Measurements from ENCODE around the gene PNPLA7. TPM values are rescaled to one million over a fixed set of nuclear protein-coding genes. Genes with fewer than 3 reads are reported as not detected.

The PNPLA7 gene
- total RNA-seq, 2 experiments from 2014 or later, result 1.5 to 10.2 TPM

DNA sequence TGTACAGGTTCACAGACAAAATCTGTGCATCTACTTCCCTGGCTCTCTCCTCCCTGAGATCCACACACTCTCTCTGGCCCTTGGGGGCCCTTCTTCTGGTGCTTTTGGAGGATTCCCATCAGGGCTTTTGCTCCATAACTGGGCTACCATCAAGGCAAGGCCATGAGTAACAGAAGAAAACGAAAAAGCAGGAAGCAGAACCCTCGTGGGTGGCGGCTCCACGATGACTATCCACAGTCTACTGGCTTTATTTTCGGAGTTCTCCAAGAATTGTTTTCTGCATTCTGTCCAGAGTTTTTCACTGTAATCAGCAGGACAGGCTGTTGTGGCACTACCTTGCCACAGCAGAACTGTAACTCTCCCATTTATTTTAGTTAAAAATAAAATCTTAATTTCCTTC lies 19.9 kb downstream of the PNPLA7 start:
- no peak overlapping the region for H3K4me2 ChIP-seq (ENCODE audit: low read length)
- no peak overlapping the region for H3K4me3 ChIP-seq (ENCODE audit: low read depth, low read length, poor library complexity, severe bottlenecking)
- TF ChIP-seq, protein P1, sequence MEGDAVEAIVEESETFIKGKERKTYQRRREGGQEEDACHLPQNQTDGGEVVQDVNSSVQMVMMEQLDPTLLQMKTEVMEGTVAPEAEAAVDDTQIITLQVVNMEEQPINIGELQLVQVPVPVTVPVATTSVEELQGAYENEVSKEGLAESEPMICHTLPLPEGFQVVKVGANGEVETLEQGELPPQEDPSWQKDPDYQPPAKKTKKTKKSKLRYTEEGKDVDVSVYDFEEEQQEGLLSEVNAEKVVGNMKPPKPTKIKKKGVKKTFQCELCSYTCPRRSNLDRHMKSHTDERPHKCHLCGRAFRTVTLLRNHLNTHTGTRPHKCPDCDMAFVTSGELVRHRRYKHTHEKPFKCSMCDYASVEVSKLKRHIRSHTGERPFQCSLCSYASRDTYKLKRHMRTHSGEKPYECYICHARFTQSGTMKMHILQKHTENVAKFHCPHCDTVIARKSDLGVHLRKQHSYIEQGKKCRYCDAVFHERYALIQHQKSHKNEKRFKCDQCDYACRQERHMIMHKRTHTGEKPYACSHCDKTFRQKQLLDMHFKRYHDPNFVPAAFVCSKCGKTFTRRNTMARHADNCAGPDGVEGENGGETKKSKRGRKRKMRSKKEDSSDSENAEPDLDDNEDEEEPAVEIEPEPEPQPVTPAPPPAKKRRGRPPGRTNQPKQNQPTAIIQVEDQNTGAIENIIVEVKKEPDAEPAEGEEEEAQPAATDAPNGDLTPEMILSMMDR (conservative IDR thresholded peaks at IDR 0.05; ENCODE audit: low read length), result no peak
- no peak for TF ChIP-seq EZH2phosphoT487 (IDR thresholded peaks at IDR 0.05; ENCODE audit: borderline replicate concordance, low read depth, low read length)
- BruUV-seq (replicated peaks), result no TSS peak
- H3K27ac ChIP-seq (ENCODE audit: low read depth, low read length, poor library complexity, severe bottlenecking), result no peak overlapping the region
- H4K20me1 ChIP-seq (ENCODE audit: insufficient read depth, low read length), result no peaks in the 10 kb centered on the region
- H2AFZ ChIP-seq (ENCODE audit: low read length), result no peak overlapping the region
- no peak for DNase-seq (ENCODE audit: low spot score)
- H3K9me2 ChIP-seq (ENCODE audit: insufficient read depth, low read length), result no peaks in the 10 kb centered on the region
- intact Hi-C loops (cut with micrococcal nuclease; ENCODE audit: unreplicated experiment), result no loop called here
- H3K79me2 ChIP-seq (ENCODE audit: insufficient read depth, low read depth, low read length), result no peaks in the 10 kb centered on the region
- no peaks in the 10 kb centered on the region for H3K9me3 ChIP-seq (ENCODE audit: low read length)
- no peaks in the 10 kb centered on the region for H3K36me3 ChIP-seq (ENCODE audit: insufficient read depth, low read length)
- ChIA-PET CTCF (ENCODE audit: unreplicated experiment) (no interaction called here), POLR2A (no interaction called here)
- H3K4me1 ChIP-seq (ENCODE audit: insufficient read depth, low read length, poor library complexity, severe bottlenecking), result peaks cover 7% of the 10 kb centered on the region

DNA sequence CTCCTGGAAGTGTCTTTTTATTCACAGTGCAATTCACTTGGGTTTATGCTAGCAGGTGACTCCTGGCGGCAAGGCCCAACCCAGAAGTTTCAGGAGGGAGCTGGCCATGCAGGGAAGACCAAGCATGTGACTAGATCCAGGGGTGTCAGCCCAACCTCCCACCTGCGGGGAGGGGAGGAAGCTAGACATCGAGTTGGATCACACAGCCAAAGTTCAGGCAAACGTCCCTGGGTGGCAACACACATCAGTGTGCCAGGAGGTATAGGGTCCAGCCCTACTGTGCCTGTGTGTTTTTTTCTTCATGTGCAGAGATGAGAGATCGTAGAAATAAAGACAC lies 25.3 kb downstream of the PNPLA7 start:
- CTCF ChIA-PET (ENCODE audit: unreplicated experiment), result no interaction called here
- no TSS peak for BruUV-seq (replicated peaks)
- intact Hi-C loops (cut with micrococcal nuclease; ENCODE audit: unreplicated experiment), result no loop called here

GRCh38 chr9:137524161-137524980 lies 25.8 kb downstream of the PNPLA7 start:
- ChIA-PET CTCF (ENCODE audit: unreplicated experiment) (no interaction called here), POLR2A (no interaction called here)
- no TSS peak for BruUV-seq (replicated peaks)

More for the DNA sequence above, 25.3 kb downstream of the PNPLA7 start:
- POLR2A ChIA-PET, result no interaction called here
- no peaks in the 10 kb centered on the region for H3K9me2 ChIP-seq (ENCODE audit: insufficient read depth, low read length)
- no peak for TF ChIP-seq EZH2phosphoT487 (IDR thresholded peaks at IDR 0.05; ENCODE audit: borderline replicate concordance, low read depth, low read length)
- TF ChIP-seq, protein P1 (conservative IDR thresholded peaks at IDR 0.05; ENCODE audit: low read length), result no peak
- no peak overlapping the region for H3K4me2 ChIP-seq (ENCODE audit: low read length)
- H4K20me1 ChIP-seq (ENCODE audit: insufficient read depth, low read length), result no peaks in the 10 kb centered on the region
- H3K36me3 ChIP-seq (ENCODE audit: insufficient read depth, low read length), result no peaks in the 10 kb centered on the region
- no peaks in the 10 kb centered on the region for H3K9me3 ChIP-seq (ENCODE audit: low read length)
- DNase-seq (ENCODE audit: low spot score), result no peak
- H3K27ac ChIP-seq (ENCODE audit: low read depth, low read length, poor library complexity, severe bottlenecking), result no peak overlapping the region
- H2AFZ ChIP-seq (ENCODE audit: low read length), result no peak overlapping the region
- H3K4me1 ChIP-seq (ENCODE audit: insufficient read depth, low read length, poor library complexity, severe bottlenecking), result no peaks in the 10 kb centered on the region
- no peak overlapping the region for H3K4me3 ChIP-seq (ENCODE audit: low read depth, low read length, poor library complexity, severe bottlenecking)
- no peaks in the 10 kb centered on the region for H3K79me2 ChIP-seq (ENCODE audit: insufficient read depth, low read depth, low read length)

More at GRCh38 chr9:137524161-137524980, 25.8 kb downstream of the PNPLA7 start:
- intact Hi-C loops (cut with micrococcal nuclease; ENCODE audit: unreplicated experiment), result no loop called here
- no peak overlapping the region for H3K4me2 ChIP-seq (ENCODE audit: low read length)
- H3K4me1 ChIP-seq (ENCODE audit: insufficient read depth, low read length, poor library complexity, severe bottlenecking), result no peaks in the 10 kb centered on the region
- H3K27ac ChIP-seq (ENCODE audit: low read depth, low read length, poor library complexity, severe bottlenecking), result no peak overlapping the region
- no peak overlapping the region for H3K4me3 ChIP-seq (ENCODE audit: low read depth, low read length, poor library complexity, severe bottlenecking)
- H3K9me3 ChIP-seq (ENCODE audit: low read length), result no peaks in the 10 kb centered on the region
- no peaks in the 10 kb centered on the region for H3K9me2 ChIP-seq (ENCODE audit: insufficient read depth, low read length)
- no peaks in the 10 kb centered on the region for H3K79me2 ChIP-seq (ENCODE audit: insufficient read depth, low read depth, low read length)
- no peaks in the 10 kb centered on the region for H3K36me3 ChIP-seq (ENCODE audit: insufficient read depth, low read length)
- no peak for TF ChIP-seq EZH2phosphoT487 (IDR thresholded peaks at IDR 0.05; ENCODE audit: borderline replicate concordance, low read depth, low read length)
- TF ChIP-seq, protein P1 (conservative IDR thresholded peaks at IDR 0.05; ENCODE audit: low read length), result no peak
- no peak overlapping the region for H2AFZ ChIP-seq (ENCODE audit: low read length)
- DNase-seq (ENCODE audit: low spot score), result no peak
- no peaks in the 10 kb centered on the region for H4K20me1 ChIP-seq (ENCODE audit: insufficient read depth, low read length)
